ENCODE data around the gene ARPIN.
"Not testable (repeated sequence)": the region's sequence is repeated elsewhere in the genome, so short reads cannot be mapped to it uniquely, and the experiment has no call there.

ARPIN gene
- long read RNA-seq: 0 reads

DNA sequence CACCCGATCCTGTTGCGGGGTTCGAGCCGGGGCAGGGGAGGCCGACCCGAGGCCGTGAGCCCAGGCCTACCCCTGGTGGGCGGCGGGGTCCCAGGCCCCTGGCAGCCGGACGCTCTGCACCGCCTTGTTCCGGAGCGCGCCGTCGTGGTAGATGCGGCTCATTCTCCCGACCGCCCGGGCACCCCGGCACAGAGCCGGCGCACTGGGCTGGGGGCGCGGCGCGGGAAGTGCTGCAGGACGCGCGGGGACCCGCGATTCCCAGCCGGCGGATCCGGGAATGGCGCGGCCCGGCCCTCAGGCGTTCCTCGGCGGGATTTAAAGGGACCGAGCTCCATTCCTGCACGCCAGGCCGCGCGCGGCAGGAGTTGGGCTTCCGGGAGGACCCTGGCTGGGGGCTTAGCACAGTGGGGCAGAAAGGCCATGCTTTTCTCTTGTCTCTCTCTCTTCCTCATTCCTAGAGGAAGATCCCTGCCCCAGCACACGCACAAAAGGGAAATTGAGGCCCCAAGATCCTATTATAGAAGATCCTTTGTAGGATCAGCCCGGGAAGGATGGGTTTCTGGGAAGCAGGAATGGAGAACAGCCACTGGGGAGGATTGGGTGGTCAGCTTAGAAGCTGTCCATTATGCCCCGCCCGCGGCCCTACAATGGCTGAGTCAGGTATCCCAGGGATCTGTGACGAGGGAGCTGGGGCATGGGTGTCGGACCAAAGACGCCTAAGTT, at the start of gene ARPIN:
Gene ARPIN, minus strand, starts transcription at position 279 of the 723 bp plus-strand sequence. Its CDS starts 117 bp downstream, at position 162.
- TF ChIP-seq GABPA (IDR thresholded peaks at IDR 0.05; ENCODE audit: low read depth) (no peak), POLR2AphosphoS5 (IDR thresholded peaks at IDR 0.05; ENCODE audit: low read depth) (no peak), REST (IDR thresholded peaks at IDR 0.05; ENCODE audit: insufficient replicate concordance, low read depth) (no peak), SPI1 (IDR thresholded peaks at IDR 0.05; ENCODE audit: borderline replicate concordance, low read depth) (no peak)
- TF ChIP-seq, protein P1, sequence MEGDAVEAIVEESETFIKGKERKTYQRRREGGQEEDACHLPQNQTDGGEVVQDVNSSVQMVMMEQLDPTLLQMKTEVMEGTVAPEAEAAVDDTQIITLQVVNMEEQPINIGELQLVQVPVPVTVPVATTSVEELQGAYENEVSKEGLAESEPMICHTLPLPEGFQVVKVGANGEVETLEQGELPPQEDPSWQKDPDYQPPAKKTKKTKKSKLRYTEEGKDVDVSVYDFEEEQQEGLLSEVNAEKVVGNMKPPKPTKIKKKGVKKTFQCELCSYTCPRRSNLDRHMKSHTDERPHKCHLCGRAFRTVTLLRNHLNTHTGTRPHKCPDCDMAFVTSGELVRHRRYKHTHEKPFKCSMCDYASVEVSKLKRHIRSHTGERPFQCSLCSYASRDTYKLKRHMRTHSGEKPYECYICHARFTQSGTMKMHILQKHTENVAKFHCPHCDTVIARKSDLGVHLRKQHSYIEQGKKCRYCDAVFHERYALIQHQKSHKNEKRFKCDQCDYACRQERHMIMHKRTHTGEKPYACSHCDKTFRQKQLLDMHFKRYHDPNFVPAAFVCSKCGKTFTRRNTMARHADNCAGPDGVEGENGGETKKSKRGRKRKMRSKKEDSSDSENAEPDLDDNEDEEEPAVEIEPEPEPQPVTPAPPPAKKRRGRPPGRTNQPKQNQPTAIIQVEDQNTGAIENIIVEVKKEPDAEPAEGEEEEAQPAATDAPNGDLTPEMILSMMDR (IDR thresholded peaks at IDR 0.05; ENCODE audit: insufficient read depth, low read length): no peak
- H3K4me3 ChIP-seq (replicated peaks; ENCODE audit: insufficient read depth, low read length): no peak within 1 kb of the TSS

GRCh38 chr15:89958107-89958805, 45.5 kb upstream of the ARPIN start:
- no peak overlapping the region for H3K4me3 ChIP-seq (replicated peaks; ENCODE audit: insufficient read depth, low read length)
- no peak for TF ChIP-seq GABPA (IDR thresholded peaks at IDR 0.05; ENCODE audit: low read depth)
- no peak for TF ChIP-seq POLR2AphosphoS5 (IDR thresholded peaks at IDR 0.05; ENCODE audit: low read depth)
- no peaks in the 10 kb centered on the region for H3K27me3 ChIP-seq (ENCODE audit: insufficient read depth, poor library complexity, severe bottlenecking)
- H3K27ac ChIP-seq (replicated peaks): no peak overlapping the region
- no peak for DNase-seq (ENCODE audit: low read depth in 1 of 2, low spot score in 1 of 2)

More for the DNA sequence above, at the start of gene ARPIN:
- no peak within 1 kb of the TSS for H3K27ac ChIP-seq (replicated peaks)
- no peak for DNase-seq (ENCODE audit: low read depth in 1 of 2, low spot score in 1 of 2)
- H3K27me3 ChIP-seq (ENCODE audit: insufficient read depth, poor library complexity, severe bottlenecking): no peaks in the 10 kb centered on the region

DNA sequence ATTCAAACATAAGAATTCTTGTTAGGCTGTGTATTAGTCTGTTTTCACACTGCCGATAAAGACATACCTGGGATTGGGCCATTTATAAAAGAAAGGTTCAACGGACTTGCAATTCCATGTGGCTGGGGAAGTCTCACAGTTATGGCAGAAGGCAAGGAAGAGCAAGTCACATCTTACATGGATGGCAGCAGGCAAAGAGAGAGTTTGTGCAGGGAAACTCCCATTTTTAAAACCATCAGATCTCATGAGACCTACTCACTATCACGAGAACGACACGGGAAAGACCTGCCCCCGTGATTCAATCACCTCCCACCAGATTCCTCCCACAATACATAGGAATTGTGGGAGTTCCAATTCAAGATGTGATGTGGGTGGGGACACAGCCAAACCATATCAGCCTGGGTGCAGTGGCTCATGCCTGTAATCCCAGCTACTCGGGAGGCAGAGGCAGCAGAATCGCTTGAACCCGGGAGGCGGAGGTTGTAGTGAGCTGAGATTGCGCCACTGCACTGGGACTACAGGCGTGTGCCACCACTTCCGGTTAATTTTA, 42.8 kb upstream of the ARPIN start:
- not testable (repeated sequence) for DNase-seq (ENCODE audit: low read depth in 1 of 2, low spot score in 1 of 2); H3K4me3 ChIP-seq (replicated peaks; ENCODE audit: insufficient read depth, low read length); H3K27me3 ChIP-seq (ENCODE audit: insufficient read depth, poor library complexity, severe bottlenecking); H3K27ac ChIP-seq (replicated peaks)

GRCh38 chr15:89954541-89954940, 41.8 kb upstream of the ARPIN start:
- Histone ChIP-seq H3K27ac (replicated peaks) (no peak overlapping the region), H3K27me3 (ENCODE audit: insufficient read depth, poor library complexity, severe bottlenecking) (no peaks in the 10 kb centered on the region), H3K4me3 (replicated peaks; ENCODE audit: insufficient read depth, low read length) (no peak overlapping the region)
- no peak for DNase-seq (ENCODE audit: low read depth in 1 of 2, low spot score in 1 of 2)
- TF ChIP-seq, protein P1 (IDR thresholded peaks at IDR 0.05; ENCODE audit: insufficient read depth, low read length): no peak
- TF ChIP-seq SPI1 (IDR thresholded peaks at IDR 0.05; ENCODE audit: borderline replicate concordance, low read depth) (no peak), GABPA (IDR thresholded peaks at IDR 0.05; ENCODE audit: low read depth) (no peak), REST (IDR thresholded peaks at IDR 0.05; ENCODE audit: insufficient replicate concordance, low read depth) (no peak), POLR2AphosphoS5 (IDR thresholded peaks at IDR 0.05; ENCODE audit: low read depth) (no peak)
